H9 (cell line): ENCODE results near the gene TCN1. TPM values are rescaled to one million over a fixed set of nuclear protein-coding genes. Genes with fewer than 3 reads are reported as not detected.

Experiments used
- DNase-seq: peaks from one replicate; pipeline ENCODE4 v3.0.0-alpha.2; 2017
- H2AFZ ChIP-seq: one replicate; pipeline ENCODE4 v1.6.1; 2013; ENCODE audit warnings: mild to moderate bottlenecking, low read length, control low read depth, moderate library complexity
- H2AK5ac ChIP-seq: 2 replicates; pipeline ENCODE4 v1.6.1; 2013; ENCODE audit warnings: low read length, control low read depth, mixed read lengths; ENCODE audit not compliant: insufficient read length
- H2BK120ac ChIP-seq: one replicate; pipeline ENCODE4 v1.6.1; 2013; ENCODE audit warnings: low read depth, mild to moderate bottlenecking, low read length, control low read depth, inconsistent platforms; ENCODE audit not compliant: poor library complexity, severe bottlenecking
- H2BK12ac ChIP-seq: 2 replicates; pipeline ENCODE4 v1.6.1; 2013; ENCODE audit warnings: low read length, control low read depth, mixed read lengths, low read depth; ENCODE audit not compliant: insufficient read length
- H2BK15ac ChIP-seq: 2 replicates; pipeline ENCODE4 v1.6.1; 2013; ENCODE audit warnings: low read depth, low read length, control low read depth
- H2BK20ac ChIP-seq: one replicate; pipeline ENCODE4 v1.6.1; 2013; ENCODE audit warnings: low read depth, mild to moderate bottlenecking, low read length, control low read depth, inconsistent platforms; ENCODE audit not compliant: poor library complexity, severe bottlenecking
- H2BK5ac ChIP-seq: 2 replicates; pipeline ENCODE4 v1.6.1; 2013; ENCODE audit warnings: low read length, control low read depth, mixed read lengths; ENCODE audit not compliant: insufficient read length
- H3K14ac ChIP-seq: 2 replicates; pipeline ENCODE4 v1.6.1; 2013; ENCODE audit warnings: low read length, control low read depth; ENCODE audit not compliant: insufficient read depth
- H3K18ac ChIP-seq: 2 replicates; pipeline ENCODE4 v1.6.1; 2013; ENCODE audit warnings: low read depth, mild to moderate bottlenecking, mixed read lengths, low read length, control low read depth; ENCODE audit not compliant: insufficient read length
- H3K23ac ChIP-seq: 2 replicates; pipeline ENCODE4 v1.6.1; 2013; ENCODE audit warnings: low read length, control low read depth, mixed read lengths, low read depth; ENCODE audit not compliant: insufficient read length
- H3K23me2 ChIP-seq: 2 replicates; pipeline ENCODE4 v1.6.1; 2013; ENCODE audit warnings: low read depth, mild to moderate bottlenecking, mixed read lengths, low read length, control low read depth; ENCODE audit not compliant: insufficient read length, poor library complexity, severe bottlenecking
- H3K27ac ChIP-seq: 2 replicates; pipeline ENCODE4 v1.5.1; 2013; ENCODE audit warnings: low read length, control low read depth, mixed read lengths, low read depth; ENCODE audit not compliant: insufficient read length
- H3K27me3 ChIP-seq: 2 replicates; pipeline ENCODE4 v1.6.1; 2013; ENCODE audit warnings: low read length, control low read depth, inconsistent platforms; ENCODE audit not compliant: insufficient read depth
- H3K4ac ChIP-seq: 2 replicates; pipeline ENCODE4 v1.6.1; 2013; ENCODE audit warnings: low read depth, mild to moderate bottlenecking, control low read depth, inconsistent platforms, low read length, moderate library complexity
- H3K4me1 ChIP-seq: 2 replicates; pipeline ENCODE4 v1.6.1; 2013; ENCODE audit warnings: low read length, control low read depth, inconsistent platforms; ENCODE audit not compliant: insufficient read depth
- H3K4me2 ChIP-seq: 2 replicates; pipeline ENCODE4 v1.6.1; 2013; ENCODE audit warnings: low read length, control low read depth, mixed read lengths; ENCODE audit not compliant: insufficient read length, insufficient read depth
- H3K56ac ChIP-seq: 2 replicates; pipeline ENCODE4 v1.6.1; 2013; ENCODE audit warnings: low read depth, mild to moderate bottlenecking, mixed read lengths, low read length, control low read depth; ENCODE audit not compliant: insufficient read length
- H3K79me1 ChIP-seq: 2 replicates; pipeline ENCODE4 v1.6.1; 2013; ENCODE audit warnings: low read depth, mild to moderate bottlenecking, moderate library complexity, low read length, control low read depth, inconsistent platforms; ENCODE audit not compliant: insufficient read depth, poor library complexity, severe bottlenecking
- H3K79me2 ChIP-seq: 2 replicates; pipeline ENCODE4 v1.6.1; 2013; ENCODE audit warnings: low read length, control low read depth, inconsistent platforms; ENCODE audit not compliant: insufficient read depth
- H3K9ac ChIP-seq: 2 replicates; pipeline ENCODE4 v1.6.1; 2013; ENCODE audit warnings: low read length, control low read depth, mixed read lengths; ENCODE audit not compliant: insufficient read length; ENCODE audit errors: extremely low read depth
- H3K9me3 ChIP-seq: one replicate; pipeline ENCODE4 v1.6.1; 2013; ENCODE audit warnings: low read depth, low read length, inconsistent platforms; ENCODE audit not compliant: control insufficient read depth
- H3T11ph ChIP-seq: one replicate; pipeline ENCODE4 v1.6.1; 2013; ENCODE audit warnings: mild to moderate bottlenecking, low read length, control low read depth, inconsistent platforms
- H4K20me1 ChIP-seq: one replicate; pipeline ENCODE4 v1.6.1; 2013; ENCODE audit not compliant: control insufficient read depth, insufficient read length, insufficient read depth
- H4K5ac ChIP-seq: 2 replicates; pipeline ENCODE4 v1.6.1; 2013; ENCODE audit warnings: low read depth, mild to moderate bottlenecking, mixed read lengths, low read length, control low read depth; ENCODE audit not compliant: insufficient read length
- H4K8ac ChIP-seq: replicated peaks from 2 replicates; pipeline ENCODE4 v1.6.1; 2013; ENCODE audit warnings: low read length, control low read depth, mixed read lengths, low read depth; ENCODE audit not compliant: insufficient read length
- H4K91ac ChIP-seq: 2 replicates; pipeline ENCODE4 v1.6.1; 2013; ENCODE audit warnings: low read depth, mild to moderate bottlenecking, moderate library complexity, mixed read lengths, low read length, control low read depth; ENCODE audit not compliant: insufficient read length
- H3K27ac Mint-ChIP-seq, 3 experiments: 2 replicates in 2 of 3; 3 replicates in 1 of 3; pipeline ENCODE4 v1.8.0; 2020 to 2021; ENCODE audit warnings: mixed read lengths in 3 of 3, mild to moderate bottlenecking in 1 of 3, moderate library complexity in 1 of 3
- H3K27me3 Mint-ChIP-seq: 2 replicates; pipeline ENCODE4 v1.8.0; 2021; ENCODE audit warnings: low read depth, mild to moderate bottlenecking, moderate library complexity, mixed read lengths
- H3K36me3 Mint-ChIP-seq, 3 experiments: 2 replicates in 2 of 3; 3 replicates in 1 of 3; pipeline ENCODE4 v1.8.0; 2020 to 2021; ENCODE audit warnings: low read depth in 3 of 3, mixed read lengths in 3 of 3; ENCODE audit not compliant: insufficient read depth in 1 of 3
- H3K4me1 Mint-ChIP-seq, 2 experiments: 2 replicates each; pipeline ENCODE4 v1.8.0; 2020; ENCODE audit warnings: mixed read lengths in 2 of 2
- H3K4me3 Mint-ChIP-seq, 2 experiments: 2 replicates in 1 of 2; 3 replicates in 1 of 2; pipeline ENCODE4 v1.8.0; 2020 to 2021; ENCODE audit warnings: mild to moderate bottlenecking in 2 of 2, mixed read lengths in 2 of 2, moderate library complexity in 1 of 2
- H3K9me3 Mint-ChIP-seq, 2 experiments: 2 replicates in 1 of 2; 3 replicates in 1 of 2; pipeline ENCODE4 v1.8.0; 2020; ENCODE audit warnings: mild to moderate bottlenecking in 2 of 2, mixed read lengths in 2 of 2, moderate library complexity in 1 of 2
- WGBS: extraction: QIAGEN DNeasy Blood & Tissue Kit; methylation state at CpG from one replicate; pipeline ENCODE4 v1.1.7; 2013; ENCODE audit warnings: missing lambda C conversion rate, low lambda C conversion rate, mixed read lengths; ENCODE audit not compliant: insufficient read length; ENCODE audit errors: extremely low coverage; 5-methylcytosine and 5-hydroxymethylcytosine counted together
- total RNA-seq: library from RNA; stranded (reverse); gene quantifications from 2 replicates; pipeline ENCODE4 v1.2.1, GENCODE V29; 2021
- TF ChIP-seq, protein P1 (sequence below): fragments of 200-600 bp; sonication (generic); conservative IDR thresholded peaks from 3 replicates; pipeline ENCODE4 v1.8.0; 2021; ENCODE audit warnings: antibody characterized with exemption, mild to moderate bottlenecking

TCN1 gene
- total RNA-seq, 1 experiment from 2014 or later, result not detected

GRCh38 chr11:59845399-59845798 is 20.9 kb downstream of the TCN1 start, which contains the start of gene CBLIF:
TSS of gene CBLIF (minus strand) at chr11:59845499. CDS start at chr11:59845453, 46 bp downstream.
- no peak within 1 kb of the TSS for H3K27ac ChIP-seq
- no peak within 1 kb of the TSS for H3T11ph ChIP-seq
- H3K9me3 ChIP-seq, result no peaks in the 10 kb centered on the region
- no peak within 1 kb of the TSS for H3K56ac ChIP-seq
- Mint-ChIP-seq H3K36me3 (no peaks in the 10 kb centered on the region), H3K4me1 (peaks cover 6% of the 10 kb centered on the region in 2 experiments), H3K27me3 (no peaks in the 10 kb centered on the region), H3K9me3 (no peaks in the 10 kb centered on the region), H3K27ac (peak within 1 kb of the TSS; percentile 52 to 62 (median 55); a peak in 4 of 7 replicates), H3K4me3 (no peak within 1 kb of the TSS; a peak in 1 of 5 replicates)
- TF ChIP-seq, protein P1, sequence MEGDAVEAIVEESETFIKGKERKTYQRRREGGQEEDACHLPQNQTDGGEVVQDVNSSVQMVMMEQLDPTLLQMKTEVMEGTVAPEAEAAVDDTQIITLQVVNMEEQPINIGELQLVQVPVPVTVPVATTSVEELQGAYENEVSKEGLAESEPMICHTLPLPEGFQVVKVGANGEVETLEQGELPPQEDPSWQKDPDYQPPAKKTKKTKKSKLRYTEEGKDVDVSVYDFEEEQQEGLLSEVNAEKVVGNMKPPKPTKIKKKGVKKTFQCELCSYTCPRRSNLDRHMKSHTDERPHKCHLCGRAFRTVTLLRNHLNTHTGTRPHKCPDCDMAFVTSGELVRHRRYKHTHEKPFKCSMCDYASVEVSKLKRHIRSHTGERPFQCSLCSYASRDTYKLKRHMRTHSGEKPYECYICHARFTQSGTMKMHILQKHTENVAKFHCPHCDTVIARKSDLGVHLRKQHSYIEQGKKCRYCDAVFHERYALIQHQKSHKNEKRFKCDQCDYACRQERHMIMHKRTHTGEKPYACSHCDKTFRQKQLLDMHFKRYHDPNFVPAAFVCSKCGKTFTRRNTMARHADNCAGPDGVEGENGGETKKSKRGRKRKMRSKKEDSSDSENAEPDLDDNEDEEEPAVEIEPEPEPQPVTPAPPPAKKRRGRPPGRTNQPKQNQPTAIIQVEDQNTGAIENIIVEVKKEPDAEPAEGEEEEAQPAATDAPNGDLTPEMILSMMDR, result no peak
- H2AK5ac ChIP-seq, result no peak within 1 kb of the TSS
- no peak within 1 kb of the TSS for H3K14ac ChIP-seq
- no peak for DNase-seq
- no peak within 1 kb of the TSS for H2BK12ac ChIP-seq
- no peak within 1 kb of the TSS for H2BK15ac ChIP-seq
- no peak within 1 kb of the TSS for H3K4ac ChIP-seq
- H4K20me1 ChIP-seq, result no peaks in the 10 kb centered on the region
- no peak within 1 kb of the TSS for H3K23ac ChIP-seq
- H2BK120ac ChIP-seq, result no peak within 1 kb of the TSS
- H3K27me3 ChIP-seq, result no peaks in the 10 kb centered on the region
- no peak within 1 kb of the TSS for H3K4me2 ChIP-seq
- H2BK5ac ChIP-seq, result no peak within 1 kb of the TSS
- H3K9ac ChIP-seq, result no peak within 1 kb of the TSS
- WGBS, result no CpG with 5 or more reads among the region's 4 CpGs
- H3K18ac ChIP-seq, result no peak within 1 kb of the TSS
- 0 out of 2 replicates have a peak, but pooled peaks cover 3% of the 10 kb centered on the region for H3K4me1 ChIP-seq
- H3K23me2 ChIP-seq, result no peaks in the 10 kb centered on the region
- no peak within 1 kb of the TSS for H4K8ac ChIP-seq
- H3K79me2 ChIP-seq, result no peaks in the 10 kb centered on the region
- H2BK20ac ChIP-seq, result no peak within 1 kb of the TSS
- no peak within 1 kb of the TSS for H2AFZ ChIP-seq
- no peak within 1 kb of the TSS for H4K91ac ChIP-seq
- H3K79me1 ChIP-seq, result no peaks in the 10 kb centered on the region
- H4K5ac ChIP-seq, result no peak within 1 kb of the TSS
